AG04450 (cell line): Measurements from ENCODE around the gene SRP19. TPM values are rescaled to one million over a fixed set of nuclear protein-coding genes. Genes with fewer than 3 reads are reported as not detected.

Experiments used
- CTCF ChIA-PET: fragments of 300-600, 350-600 bp; formaldehyde crosslinking; extraction: SDS; loops from one replicate; lab custom pipeline; 2022; ENCODE audit warnings: antibody characterized with exemption, inconsistent platforms; lab: Charles Lee
- POLR2A ChIA-PET: fragments of 350-600 bp; formaldehyde crosslinking; extraction: SDS; loops from one replicate; lab custom pipeline; 2021; ENCODE audit warnings: antibody characterized with exemption, inconsistent platforms; lab: Yijun Ruan, JAX
- DNase-seq: peaks from one replicate; pipeline ENCODE4 v3.0.0-alpha.2; 2011; ENCODE audit warnings: low read depth, low spot score
- H3K27ac ChIP-seq: one replicate; pipeline ENCODE4 v1.5.1; 2012; ENCODE audit warnings: low read depth, low read length, control low read depth
- H3K27me3 ChIP-seq: one replicate; pipeline ENCODE4 v1.6.0; 2012; ENCODE audit warnings: low read length; ENCODE audit not compliant: control insufficient read depth, insufficient read depth
- H3K4me3 ChIP-seq: 2 replicates; pipeline ENCODE4 v1.5.1; 2011; ENCODE audit warnings: mild to moderate bottlenecking, low read depth, low read length, control low read depth
- H3K9me3 ChIP-seq: 2 replicates; pipeline ENCODE4 v1.5.1; 2012; ENCODE audit warnings: low read length; ENCODE audit not compliant: control insufficient read depth, insufficient read depth
- CTCF ChIP-seq: IDR thresholded peaks from 2 replicates; pipeline ENCODE4 v1.5.1; 2011; ENCODE audit warnings: low read depth, low read length, control low read depth, inconsistent platforms
- polyA plus RNA-seq: library from polyadenylated mRNA; depleted of rRNA; stranded (reverse); fragments of >200 nt; gene quantifications from 2 replicates; pipeline ENCODE4 v1.2.3, GENCODE V29; 2011

SRP19 gene
- polyA plus RNA-seq, 1 experiment: 149 TPM

- no peak for TF ChIP-seq CTCF
- ChIA-PET CTCF (no interaction called here), POLR2A (no interaction called here)
- no peak overlapping the region for H3K27ac ChIP-seq
- no peaks in the 10 kb centered on the region for H3K9me3 ChIP-seq
- H3K27me3 ChIP-seq: no peaks in the 10 kb centered on the region
- H3K4me3 ChIP-seq: no peak overlapping the region
- no peak for DNase-seq
Observed at GRCh38 chr5:112876362-112876761, 15.3 kb downstream of the SRP19 start.

DNA sequence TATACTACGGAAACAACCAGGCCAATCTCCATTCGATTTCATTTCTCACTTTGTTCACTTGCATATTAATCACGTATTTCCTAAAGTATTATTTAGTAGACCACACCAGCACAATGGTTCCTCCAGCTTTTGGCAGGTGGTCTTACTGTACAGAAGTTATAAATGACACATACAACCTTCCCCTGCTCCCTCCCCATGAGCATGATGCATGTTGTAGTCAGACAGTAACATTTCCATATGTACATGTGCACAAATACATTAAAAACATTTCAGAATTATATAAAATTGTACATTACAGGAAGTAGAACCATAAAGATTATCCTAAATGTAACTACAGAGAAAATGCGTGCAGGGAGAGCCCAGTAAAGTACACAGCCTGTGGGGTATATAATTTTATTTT, 17.0 kb downstream of the SRP19 start:
- ChIA-PET CTCF (no interaction called here), POLR2A (interaction anchor here (0.9 kb wide), 1 partner anchor 635 kb away, joined by 4 read pairs; the partner anchor contains the start of gene YTHDC2)
- DNase-seq: no peak
- H3K4me3 ChIP-seq: no peak overlapping the region
- H3K27me3 ChIP-seq: no peaks in the 10 kb centered on the region
- no peak for TF ChIP-seq CTCF
- no peaks in the 10 kb centered on the region for H3K9me3 ChIP-seq
- no peak overlapping the region for H3K27ac ChIP-seq

DNA sequence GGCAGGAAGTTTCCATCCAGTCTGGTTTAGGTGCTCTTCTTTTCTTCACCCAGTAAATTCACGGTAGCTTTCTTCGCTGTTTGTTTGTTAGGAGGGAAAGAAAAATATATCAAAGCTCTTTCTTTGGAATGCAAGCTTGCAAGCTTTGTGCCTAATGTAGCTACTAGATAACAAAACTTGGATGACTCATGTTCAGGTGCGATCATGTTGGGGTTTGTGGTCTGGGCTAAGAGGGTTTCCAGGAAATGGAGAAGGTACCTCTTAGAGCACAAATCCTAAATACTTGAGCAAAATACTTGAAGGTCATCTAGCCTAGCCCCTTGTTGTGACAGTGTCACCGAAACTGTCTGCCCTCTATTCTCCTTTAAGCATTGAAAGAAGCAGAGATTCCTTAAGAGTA, 17.7 kb downstream of the SRP19 start:
- Histone ChIP-seq H3K27ac (peak overlapping the region; percentile 22), H3K27me3 (no peaks in the 10 kb centered on the region), H3K4me3 (no peak overlapping the region), H3K9me3 (no peaks in the 10 kb centered on the region)
- ChIA-PET CTCF (no interaction called here), POLR2A (interaction anchor here (0.9 kb wide), 1 partner anchor 634 kb away, joined by 4 read pairs; the partner anchor contains the start of gene YTHDC2)
- TF ChIP-seq CTCF: no peak
- DNase-seq: no peak

- Histone ChIP-seq H3K9me3 (no peaks in the 10 kb centered on the region), H3K27ac (no peak overlapping the region), H3K27me3 (no peaks in the 10 kb centered on the region), H3K4me3 (no peak overlapping the region)
- POLR2A ChIA-PET: no interaction called here
- CTCF ChIA-PET: interaction anchor here (0.6 to 0.7 kb wide), 2 partner anchors 12 to 20 kb away, joined by 3 to 5 read pairs; no protein-coding TSS in a partner anchor
- no peak for TF ChIP-seq CTCF
- no peak for DNase-seq
Observed at GRCh38 chr5:112880219-112880964, 19.3 kb downstream of the SRP19 start.

DNA sequence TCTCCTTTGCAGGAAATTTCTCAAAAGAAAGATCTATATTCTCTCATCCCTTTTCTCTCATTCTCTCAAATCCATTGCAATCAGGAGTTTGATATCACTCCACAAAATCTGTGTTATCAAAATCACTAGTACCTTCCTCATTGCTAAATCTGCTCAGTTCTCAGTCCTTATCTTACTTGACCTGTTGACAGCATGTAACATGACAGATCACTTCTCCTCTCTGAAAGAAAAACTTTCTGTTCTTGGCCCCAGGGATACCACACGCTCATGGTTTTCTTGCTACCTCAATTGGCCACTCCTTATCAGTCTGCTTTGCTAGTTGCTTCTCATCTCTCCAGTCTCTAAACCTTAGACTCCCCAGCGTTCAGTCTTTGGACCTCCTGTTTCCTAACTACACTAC, 22.1 kb downstream of the SRP19 start:
- H3K27ac ChIP-seq: no peak overlapping the region
- DNase-seq: no peak
- TF ChIP-seq CTCF: no peak
- CTCF ChIA-PET: interaction anchor here (0.6 to 1.3 kb wide), 3 partner anchors 10 to 35 kb away, joined by 3 read pairs; no protein-coding TSS in a partner anchor
- POLR2A ChIA-PET: no interaction called here
- H3K9me3 ChIP-seq: no peaks in the 10 kb centered on the region
- no peak overlapping the region for H3K4me3 ChIP-seq
- no peaks in the 10 kb centered on the region for H3K27me3 ChIP-seq
